Measurements from ENCODE around the gene WDR55.

GRCh38 chr5:140630292-140631035, 34.2 kb upstream of the WDR55 start:
- TF ChIP-seq CTCF (IDR thresholded peaks at IDR 0.05), result no peak
- TF ChIP-seq EP300 (IDR thresholded peaks at IDR 0.05), result no peak

All from tibial nerve (tissue), 4 donors.